ENCODE measurements around the gene LAMA2. TPM values are rescaled to one million over a fixed set of nuclear protein-coding genes. Genes with fewer than 3 reads are reported as not detected.

LAMA2 gene
- total RNA-seq, 1 donor from 2014 or later, result 0.65 TPM

GRCh38 chr6:129211626-129212025, 328.7 kb downstream of the LAMA2 start:
- DNase-seq (ENCODE audit: low spot score), result no peak
- no peaks in the 10 kb centered on the region for H3K36me3 Mint-ChIP-seq (ENCODE audit: low read depth)
- H3K4me1 Mint-ChIP-seq (ENCODE audit: low read depth), result no peaks in the 10 kb centered on the region
- no peak overlapping the region for H3K27ac Mint-ChIP-seq
- H3K9me3 Mint-ChIP-seq, result no peaks in the 10 kb centered on the region
- H3K4me3 Mint-ChIP-seq, result no peak overlapping the region
- no peaks in the 10 kb centered on the region for H3K27me3 Mint-ChIP-seq (ENCODE audit: insufficient read depth)
- intact Hi-C loops (cut with micrococcal nuclease), result no loop called here

GRCh38 chr6:129212081-129212480, 329.1 kb downstream of the LAMA2 start:
- H3K27ac Mint-ChIP-seq, result no peak overlapping the region
- H3K4me1 Mint-ChIP-seq (ENCODE audit: low read depth), result no peaks in the 10 kb centered on the region
- H3K4me3 Mint-ChIP-seq, result no peak overlapping the region
- intact Hi-C loops (cut with micrococcal nuclease), result no loop called here
- no peak for DNase-seq (ENCODE audit: low spot score)
- H3K9me3 Mint-ChIP-seq, result no peaks in the 10 kb centered on the region
- H3K27me3 Mint-ChIP-seq (ENCODE audit: insufficient read depth), result no peaks in the 10 kb centered on the region
- no peaks in the 10 kb centered on the region for H3K36me3 Mint-ChIP-seq (ENCODE audit: low read depth)

GRCh38 chr6:129215246-129215645, 332.3 kb downstream of the LAMA2 start:
- Mint-ChIP-seq H3K36me3 (ENCODE audit: low read depth) (no peaks in the 10 kb centered on the region), H3K9me3 (no peaks in the 10 kb centered on the region), H3K4me1 (ENCODE audit: low read depth) (no peaks in the 10 kb centered on the region), H3K27ac (no peak overlapping the region), H3K4me3 (no peak overlapping the region), H3K27me3 (ENCODE audit: insufficient read depth) (no peaks in the 10 kb centered on the region)
- intact Hi-C loops (cut with micrococcal nuclease), result no loop called here
- no peak for DNase-seq (ENCODE audit: low spot score)

GRCh38 chr6:129215916-129216520, 333.1 kb downstream of the LAMA2 start:
- H3K27ac Mint-ChIP-seq, result no peak overlapping the region
- intact Hi-C loops (cut with micrococcal nuclease), result no loop called here
- H3K4me3 Mint-ChIP-seq, result no peak overlapping the region
- H3K9me3 Mint-ChIP-seq, result no peaks in the 10 kb centered on the region
- no peaks in the 10 kb centered on the region for H3K4me1 Mint-ChIP-seq (ENCODE audit: low read depth)
- H3K36me3 Mint-ChIP-seq (ENCODE audit: low read depth), result no peaks in the 10 kb centered on the region
- DNase-seq (ENCODE audit: low spot score), result no peak
- no peaks in the 10 kb centered on the region for H3K27me3 Mint-ChIP-seq (ENCODE audit: insufficient read depth)

GRCh38 chr6:129217701-129218100, 334.8 kb downstream of the LAMA2 start:
- no peaks in the 10 kb centered on the region for H3K9me3 Mint-ChIP-seq
- intact Hi-C loops (cut with micrococcal nuclease), result no loop called here
- H3K36me3 Mint-ChIP-seq (ENCODE audit: low read depth), result no peaks in the 10 kb centered on the region
- H3K4me1 Mint-ChIP-seq (ENCODE audit: low read depth), result no peaks in the 10 kb centered on the region
- H3K4me3 Mint-ChIP-seq, result no peak overlapping the region
- DNase-seq (ENCODE audit: low spot score), result no peak
- H3K27ac Mint-ChIP-seq, result no peak overlapping the region
- H3K27me3 Mint-ChIP-seq (ENCODE audit: insufficient read depth), result no peaks in the 10 kb centered on the region

GRCh38 chr6:129233458-129234134, 350.7 kb downstream of the LAMA2 start:
- Mint-ChIP-seq H3K4me3 (no peak overlapping the region), H3K4me1 (ENCODE audit: low read depth) (no peaks in the 10 kb centered on the region), H3K36me3 (ENCODE audit: low read depth) (no peaks in the 10 kb centered on the region), H3K27ac (no peak overlapping the region), H3K27me3 (ENCODE audit: insufficient read depth) (peaks cover 8% of the 10 kb centered on the region), H3K9me3 (no peaks in the 10 kb centered on the region)
- intact Hi-C loops (cut with micrococcal nuclease), result no loop called here
- no peak for DNase-seq (ENCODE audit: low spot score)

GRCh38 chr6:129235167-129236000, 352.4 kb downstream of the LAMA2 start:
- DNase-seq (ENCODE audit: low spot score), result no peak
- no peaks in the 10 kb centered on the region for H3K4me1 Mint-ChIP-seq (ENCODE audit: low read depth)
- H3K4me3 Mint-ChIP-seq, result no peak overlapping the region
- intact Hi-C loops (cut with micrococcal nuclease), result no loop called here
- no peaks in the 10 kb centered on the region for H3K9me3 Mint-ChIP-seq
- H3K27ac Mint-ChIP-seq, result no peak overlapping the region
- H3K27me3 Mint-ChIP-seq (ENCODE audit: insufficient read depth), result peaks cover 7% of the 10 kb centered on the region
- no peaks in the 10 kb centered on the region for H3K36me3 Mint-ChIP-seq (ENCODE audit: low read depth)

- Mint-ChIP-seq H3K4me3 (no peak overlapping the region), H3K4me1 (ENCODE audit: low read depth) (no peaks in the 10 kb centered on the region), H3K36me3 (ENCODE audit: low read depth) (no peaks in the 10 kb centered on the region), H3K27ac (no peak overlapping the region), H3K9me3 (no peaks in the 10 kb centered on the region), H3K27me3 (ENCODE audit: insufficient read depth) (peaks cover 7% of the 10 kb centered on the region)
- DNase-seq (ENCODE audit: low spot score), result no peak
- intact Hi-C loops (cut with micrococcal nuclease), result no loop called here
Measured at GRCh38 chr6:129236001-129236517, 353.1 kb downstream of the LAMA2 start.

- no peaks in the 10 kb centered on the region for H3K4me1 Mint-ChIP-seq (ENCODE audit: low read depth)
- H3K27ac Mint-ChIP-seq, result no peak overlapping the region
- intact Hi-C loops (cut with micrococcal nuclease), result no loop called here
- H3K4me3 Mint-ChIP-seq, result no peak overlapping the region
- no peaks in the 10 kb centered on the region for H3K36me3 Mint-ChIP-seq (ENCODE audit: low read depth)
- H3K27me3 Mint-ChIP-seq (ENCODE audit: insufficient read depth), result no peaks in the 10 kb centered on the region
- DNase-seq (ENCODE audit: low spot score), result no peak
- no peaks in the 10 kb centered on the region for H3K9me3 Mint-ChIP-seq
Measured at GRCh38 chr6:129238991-129239390, 356.1 kb downstream of the LAMA2 start.

GRCh38 chr6:129239825-129240491, 357.0 kb downstream of the LAMA2 start:
- H3K4me1 Mint-ChIP-seq (ENCODE audit: low read depth), result no peaks in the 10 kb centered on the region
- DNase-seq (ENCODE audit: low spot score), result no peak
- H3K27me3 Mint-ChIP-seq (ENCODE audit: insufficient read depth), result peaks cover 2% of the 10 kb centered on the region
- H3K36me3 Mint-ChIP-seq (ENCODE audit: low read depth), result no peaks in the 10 kb centered on the region
- H3K9me3 Mint-ChIP-seq, result no peaks in the 10 kb centered on the region
- intact Hi-C loops (cut with micrococcal nuclease), result no loop called here
- H3K27ac Mint-ChIP-seq, result no peak overlapping the region
- H3K4me3 Mint-ChIP-seq, result no peak overlapping the region

GRCh38 chr6:129240492-129240853, 357.5 kb downstream of the LAMA2 start:
- Mint-ChIP-seq H3K4me3 (no peak overlapping the region), H3K4me1 (ENCODE audit: low read depth) (no peaks in the 10 kb centered on the region), H3K27ac (no peak overlapping the region), H3K36me3 (ENCODE audit: low read depth) (no peaks in the 10 kb centered on the region), H3K27me3 (ENCODE audit: insufficient read depth) (peaks cover 5% of the 10 kb centered on the region), H3K9me3 (no peaks in the 10 kb centered on the region)
- intact Hi-C loops (cut with micrococcal nuclease), result no loop called here
- no peak for DNase-seq (ENCODE audit: low spot score)

GRCh38 chr6:129242546-129242945, 359.6 kb downstream of the LAMA2 start:
- H3K36me3 Mint-ChIP-seq (ENCODE audit: low read depth), result no peaks in the 10 kb centered on the region
- peaks cover 12% of the 10 kb centered on the region for H3K27me3 Mint-ChIP-seq (ENCODE audit: insufficient read depth)
- intact Hi-C loops (cut with micrococcal nuclease), result no loop called here
- no peaks in the 10 kb centered on the region for H3K9me3 Mint-ChIP-seq
- H3K4me1 Mint-ChIP-seq (ENCODE audit: low read depth), result no peaks in the 10 kb centered on the region
- H3K4me3 Mint-ChIP-seq, result no peak overlapping the region
- no peak overlapping the region for H3K27ac Mint-ChIP-seq
- no peak for DNase-seq (ENCODE audit: low spot score)

GRCh38 chr6:129243377-129243776, 360.4 kb downstream of the LAMA2 start:
- Mint-ChIP-seq H3K9me3 (no peaks in the 10 kb centered on the region), H3K36me3 (ENCODE audit: low read depth) (no peaks in the 10 kb centered on the region), H3K27me3 (ENCODE audit: insufficient read depth) (peaks cover 12% of the 10 kb centered on the region), H3K4me3 (no peak overlapping the region), H3K27ac (no peak overlapping the region), H3K4me1 (ENCODE audit: low read depth) (no peaks in the 10 kb centered on the region)
- DNase-seq (ENCODE audit: low spot score), result no peak
- intact Hi-C loops (cut with micrococcal nuclease), result no loop called here
